ENCODE data around the gene CDX1.

GRCh38 chr5:150123542-150123941 is 43.0 kb upstream of the CDX1 start:
- no peak for TF ChIP-seq CTCF (IDR thresholded peaks at IDR 0.05)
- TF ChIP-seq POLR2A (IDR thresholded peaks at IDR 0.05), result no peak
